RPMI8226 (cell line): ENCODE data around the gene TSPAN9.

Experiments used
- DNase-seq: peaks from one replicate; pipeline ENCODE4 v3.0.0-alpha.2; 2015

TSPAN9 gene

GRCh38 chr12:3102771-3103410 lies 25.7 kb downstream of the TSPAN9 start:
- no peak for DNase-seq

GRCh38 chr12:3103806-3104205 lies 26.6 kb downstream of the TSPAN9 start:
- DNase-seq = no peak

- no peak for DNase-seq
Observed at GRCh38 chr12:3105690-3106479, 28.7 kb downstream of the TSPAN9 start.

GRCh38 chr12:3106579-3106978 lies 29.4 kb downstream of the TSPAN9 start:
- no peak for DNase-seq

GRCh38 chr12:3107071-3107583 lies 29.9 kb downstream of the TSPAN9 start:
- DNase-seq = no peak

GRCh38 chr12:3107954-3108353 lies 30.8 kb downstream of the TSPAN9 start:
- DNase-seq = no peak

- DNase-seq = no peak
Observed at GRCh38 chr12:3110578-3110977, 33.4 kb downstream of the TSPAN9 start.

- DNase-seq = no peak
Observed at GRCh38 chr12:3113671-3114325, 36.6 kb downstream of the TSPAN9 start.

GRCh38 chr12:3114671-3115070 lies 37.5 kb downstream of the TSPAN9 start:
- no peak for DNase-seq

GRCh38 chr12:3115078-3115477 lies 37.9 kb downstream of the TSPAN9 start:
- no peak for DNase-seq

GRCh38 chr12:3116106-3116844 lies 39.1 kb downstream of the TSPAN9 start:
- no peak for DNase-seq

- DNase-seq = no peak
Observed at GRCh38 chr12:3117144-3117581, 40.0 kb downstream of the TSPAN9 start.

- no peak for DNase-seq
Observed at GRCh38 chr12:3117591-3118015, 40.4 kb downstream of the TSPAN9 start.

GRCh38 chr12:3119192-3119755 lies 42.1 kb downstream of the TSPAN9 start:
- DNase-seq = no peak

- DNase-seq = no peak
Observed at GRCh38 chr12:3119756-3120601, 42.8 kb downstream of the TSPAN9 start.

- no peak for DNase-seq
Observed at GRCh38 chr12:3120701-3121100, 43.5 kb downstream of the TSPAN9 start.

GRCh38 chr12:3122841-3123678 lies 45.9 kb downstream of the TSPAN9 start:
- DNase-seq = no peak

- DNase-seq = no peak
Observed at GRCh38 chr12:3123729-3124128, 46.5 kb downstream of the TSPAN9 start.

- DNase-seq = no peak
Observed at GRCh38 chr12:3124917-3125316, 47.7 kb downstream of the TSPAN9 start.

GRCh38 chr12:3125674-3126073 lies 48.5 kb downstream of the TSPAN9 start:
- DNase-seq = no peak

GRCh38 chr12:3127832-3128231 lies 50.7 kb downstream of the TSPAN9 start:
- DNase-seq = no peak
